GM18505 (cell line): ENCODE results near the gene JAKMIP2.
"Not testable (repeated sequence)": the region's sequence is repeated elsewhere in the genome, so short reads cannot be mapped to it uniquely, and the experiment has no call there.

ENCODE experiments used
- ATAC-seq: cut with Tn5 transposase; IDR thresholded peaks from one replicate; pipeline ENCODE4 v1.9.1; 2021; ENCODE audit not compliant: unreplicated experiment
- POLR2A ChIP-seq: IDR thresholded peaks from 4 replicates; pipeline ENCODE4 v1.6.1; 2011; ENCODE audit warnings: borderline replicate concordance; ENCODE audit not compliant: insufficient read depth, insufficient read length; ENCODE audit errors: extremely low read depth

JAKMIP2 gene

GRCh38 chr5:147564124-147564486 is 218.4 kb downstream of the JAKMIP2 start:
- no peak for TF ChIP-seq POLR2A
- ATAC-seq = no peak

- TF ChIP-seq POLR2A = no peak
- no peak for ATAC-seq
Observed at GRCh38 chr5:147563466-147564123, 218.9 kb downstream of the JAKMIP2 start.

- TF ChIP-seq POLR2A = no peak
- no peak for ATAC-seq
Observed at GRCh38 chr5:147561435-147561834, 221.1 kb downstream of the JAKMIP2 start.

DNA sequence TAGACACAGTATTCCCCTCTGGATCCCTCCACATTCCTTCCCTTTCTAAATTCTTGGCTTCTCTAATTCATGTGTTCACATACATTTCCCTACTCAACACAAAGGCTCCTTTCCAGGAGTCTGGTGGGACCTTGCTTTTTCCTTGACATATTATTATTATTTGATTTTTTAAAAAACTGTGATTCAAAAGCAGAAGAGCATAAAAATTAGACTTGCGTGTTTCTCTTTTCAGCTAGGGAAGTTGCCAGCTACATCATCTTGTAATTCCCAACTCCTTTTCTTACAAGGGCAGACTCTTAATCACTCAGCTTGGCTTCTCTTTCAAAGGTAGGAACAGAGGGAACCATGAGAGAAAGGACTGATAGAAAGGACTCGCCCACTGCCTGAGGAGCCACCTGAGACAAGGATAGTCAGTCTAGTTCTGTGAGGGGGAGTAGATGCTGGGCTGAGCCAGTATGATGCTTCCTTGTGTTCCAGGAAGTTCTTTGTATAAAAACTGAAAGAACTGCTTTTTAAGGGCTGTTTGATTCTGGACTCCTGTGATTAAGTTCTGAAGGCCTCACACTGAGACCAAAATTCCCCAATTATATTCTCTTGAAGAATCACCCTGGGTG is 221.7 kb downstream of the JAKMIP2 start:
- no peak for ATAC-seq
- TF ChIP-seq POLR2A = no peak

GRCh38 chr5:147559749-147560148 is 222.8 kb downstream of the JAKMIP2 start:
- no peak for ATAC-seq
- TF ChIP-seq POLR2A = no peak

- ATAC-seq = peak; percentile 58
- TF ChIP-seq POLR2A = no peak
Observed at GRCh38 chr5:147558826-147559225, 223.7 kb downstream of the JAKMIP2 start.

GRCh38 chr5:147557876-147558745 is 224.4 kb downstream of the JAKMIP2 start:
- ATAC-seq = no peak
- no peak for TF ChIP-seq POLR2A

DNA sequence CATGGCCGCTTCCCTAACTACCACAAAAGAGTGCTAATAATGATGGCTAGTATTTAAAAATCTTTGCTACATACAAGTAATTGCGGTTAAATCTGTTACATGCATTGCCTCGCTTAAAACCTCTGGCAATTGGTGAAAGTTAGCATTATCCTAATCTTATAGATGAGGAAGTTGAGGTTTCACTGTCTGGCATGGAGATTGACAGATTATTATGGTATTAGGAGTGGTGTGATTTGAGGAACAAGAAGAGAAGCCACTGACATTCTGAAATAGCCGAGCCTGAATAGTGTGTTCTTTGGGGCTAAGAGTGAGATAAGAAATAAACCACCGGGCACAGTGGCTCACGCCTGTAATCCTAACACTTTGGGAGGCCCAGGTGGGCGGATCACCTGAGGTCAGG is 227.4 kb downstream of the JAKMIP2 start:
- TF ChIP-seq POLR2A = no peak
- no peak for ATAC-seq

DNA sequence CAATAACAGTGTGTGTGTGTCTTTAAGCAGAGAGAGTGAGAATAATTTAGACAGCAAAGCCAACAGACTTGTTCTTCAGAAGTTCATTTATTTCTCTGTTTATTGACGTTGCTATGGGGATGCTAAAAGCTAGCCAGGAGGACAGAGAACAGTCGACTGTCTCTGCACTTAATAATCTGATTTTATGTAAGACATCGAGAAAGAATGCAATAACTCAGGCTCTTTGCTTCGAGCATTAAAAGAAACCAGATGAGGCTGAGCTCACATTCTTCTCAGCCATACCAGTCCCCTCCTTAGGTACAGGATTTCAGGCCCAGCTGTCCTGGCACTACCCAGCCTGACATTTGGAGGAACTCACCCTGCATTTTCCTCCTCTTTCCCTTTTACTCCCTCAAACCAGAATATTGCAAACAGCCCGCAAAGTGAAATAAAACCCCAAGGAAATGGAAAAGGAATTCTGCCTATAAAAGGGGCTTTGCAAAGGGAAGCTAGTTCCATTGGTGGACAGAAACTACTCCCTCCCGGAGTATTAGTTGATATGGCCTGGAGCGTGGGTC is 228.2 kb downstream of the JAKMIP2 start:
- TF ChIP-seq POLR2A = no peak
- no peak for ATAC-seq

DNA sequence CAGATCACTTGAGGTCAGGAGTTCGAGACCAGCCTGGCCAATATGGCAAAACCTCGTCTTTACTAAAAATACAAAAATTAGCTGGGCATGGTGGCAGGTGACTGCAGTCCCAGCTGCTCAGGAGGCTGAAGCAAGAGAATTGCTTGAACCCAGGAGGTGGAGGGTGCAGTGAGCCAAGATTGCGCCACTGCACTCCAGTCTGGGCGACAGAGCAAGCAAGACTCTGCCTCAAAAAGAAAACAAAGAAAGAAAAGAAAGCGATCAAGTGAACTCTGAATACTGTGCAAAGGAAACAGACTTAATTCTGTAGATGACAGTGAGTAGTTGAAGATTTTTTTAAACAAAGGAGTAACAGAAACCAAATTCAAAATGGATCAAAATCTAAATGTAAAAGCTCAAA is 228.7 kb downstream of the JAKMIP2 start:
- not testable (repeated sequence) for ATAC-seq

GRCh38 chr5:147552897-147553296 is 229.6 kb downstream of the JAKMIP2 start:
- ATAC-seq = no peak
- TF ChIP-seq POLR2A = no peak

- ATAC-seq = no peak
- TF ChIP-seq POLR2A = no peak
Observed at GRCh38 chr5:147551677-147552076, 230.9 kb downstream of the JAKMIP2 start.

DNA sequence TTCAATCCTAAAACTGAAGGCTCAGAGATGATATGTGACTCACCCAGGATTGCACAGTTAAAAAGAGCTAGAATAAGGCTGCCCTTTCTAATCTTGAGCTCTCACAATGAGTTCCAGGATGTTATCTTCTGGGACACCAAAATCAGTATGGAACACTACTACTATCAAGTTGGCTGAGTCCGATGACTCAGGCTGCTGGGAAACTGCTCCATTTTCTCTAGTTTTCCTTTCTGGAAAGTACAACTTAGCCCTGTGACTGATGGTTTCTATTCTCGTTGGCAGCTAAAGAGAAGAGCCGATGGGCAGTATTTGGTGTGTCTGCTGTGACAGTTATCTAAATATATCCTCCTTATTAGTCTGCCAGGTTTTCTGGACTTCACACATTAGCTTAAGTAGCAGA is 234.8 kb downstream of the JAKMIP2 start:
- ATAC-seq = no peak
- no peak for TF ChIP-seq POLR2A
